LoVo (cell line): Measurements from ENCODE around the gene OR7C1.
"Not testable (repeated sequence)": the region's sequence is repeated elsewhere in the genome, so short reads cannot be mapped to it uniquely, and the experiment has no call there.

Experiments used
- DNase-seq: peaks from one replicate; pipeline ENCODE4 v3.0.0-alpha.2; 2016; ENCODE audit warnings: low spot score

Gene OR7C1

DNA sequence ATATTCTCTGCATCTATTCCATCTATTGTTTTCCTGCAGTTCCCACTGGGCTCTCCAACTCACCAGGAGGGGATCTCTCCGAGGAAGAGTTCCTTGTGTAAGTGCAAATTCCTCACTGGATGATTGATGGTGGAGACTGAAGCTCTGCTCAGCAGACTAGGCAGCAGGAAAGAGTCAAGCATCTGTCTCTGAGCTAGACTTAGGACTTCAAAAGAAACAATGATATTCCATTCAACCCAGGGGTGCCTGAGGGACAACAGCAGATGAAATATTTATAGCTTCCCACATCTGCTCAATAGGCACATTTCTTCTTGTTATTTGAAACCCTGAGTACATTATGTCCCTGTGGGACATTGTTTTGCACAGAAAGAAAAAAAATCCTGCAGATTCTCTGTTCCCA lies at the start of gene OR7C1, which contains the start of gene OR7A5:
Gene OR7C1 (minus strand): TSS at position 175 of the 400 bp plus-strand sequence. CDS start 35,049 bp downstream, outside the sequence.
Gene OR7A5 (minus strand): TSS at position 175 of the 400 bp plus-strand sequence. CDS start 6,944 bp downstream, outside the sequence.
- no peak for DNase-seq

GRCh38 chr19:14871619-14872230 lies 36.7 kb upstream of the OR7C1 start:
- DNase-seq: no peak

GRCh38 chr19:14868497-14868896 lies 33.5 kb upstream of the OR7C1 start:
- no peak for DNase-seq

DNA sequence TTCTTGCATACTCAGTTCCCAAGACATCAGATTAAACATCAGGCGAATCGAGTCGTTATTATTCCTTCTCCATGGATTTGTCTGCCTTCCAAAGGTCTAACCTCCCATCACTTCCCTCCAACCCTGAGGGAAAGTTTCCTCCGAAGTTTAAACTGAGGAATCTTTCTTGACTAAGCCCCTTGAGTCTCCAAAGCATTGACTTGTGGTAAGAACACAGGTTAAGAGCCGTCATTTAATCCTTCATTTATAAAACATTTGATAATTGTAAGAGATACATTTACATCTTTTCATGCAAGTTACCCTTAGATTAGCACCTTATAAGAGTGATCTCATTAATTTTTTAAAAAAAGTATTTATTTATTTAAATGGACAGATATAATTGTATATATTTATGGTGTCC lies 13.8 kb upstream of the OR7C1 start, which contains the start of gene OR7A10:
Gene OR7A10 (minus strand): TSS at position 101 of the 400 bp plus-strand sequence. CDS start 7,045 bp downstream, outside the sequence.
- DNase-seq: no peak

- DNase-seq: no peak
Observed at GRCh38 chr19:14843578-14843977, 8.6 kb upstream of the OR7C1 start.

GRCh38 chr19:14843169-14843568 lies 8.2 kb upstream of the OR7C1 start:
- DNase-seq: no peak

- no peak for DNase-seq
Observed at GRCh38 chr19:14840206-14840605, 5.2 kb upstream of the OR7C1 start.

- no peak for DNase-seq
Observed at GRCh38 chr19:14837391-14837790, 2.4 kb upstream of the OR7C1 start.

DNA sequence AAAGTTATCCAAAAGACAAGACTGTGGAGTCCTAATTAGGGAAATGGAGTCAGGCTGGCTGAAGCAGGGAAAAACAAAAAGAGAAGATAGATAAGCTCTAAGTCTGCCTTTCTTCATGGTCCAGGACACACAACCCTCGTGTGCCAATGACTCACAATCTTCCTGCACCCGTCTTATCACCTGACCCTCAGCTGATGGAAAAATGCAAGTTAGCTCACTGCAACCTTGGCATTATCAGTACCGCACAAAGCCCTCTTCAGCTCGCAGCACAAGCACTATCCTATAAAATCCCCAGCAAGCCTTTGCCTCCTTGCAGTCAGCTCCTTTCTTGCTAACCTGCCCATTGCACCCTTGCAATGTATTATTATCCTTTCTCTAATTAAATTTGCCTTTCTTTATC lies 4.3 kb downstream of the OR7C1 start:
- no peak for DNase-seq

GRCh38 chr19:14826006-14826405 lies 9.0 kb downstream of the OR7C1 start:
- no peak for DNase-seq

DNA sequence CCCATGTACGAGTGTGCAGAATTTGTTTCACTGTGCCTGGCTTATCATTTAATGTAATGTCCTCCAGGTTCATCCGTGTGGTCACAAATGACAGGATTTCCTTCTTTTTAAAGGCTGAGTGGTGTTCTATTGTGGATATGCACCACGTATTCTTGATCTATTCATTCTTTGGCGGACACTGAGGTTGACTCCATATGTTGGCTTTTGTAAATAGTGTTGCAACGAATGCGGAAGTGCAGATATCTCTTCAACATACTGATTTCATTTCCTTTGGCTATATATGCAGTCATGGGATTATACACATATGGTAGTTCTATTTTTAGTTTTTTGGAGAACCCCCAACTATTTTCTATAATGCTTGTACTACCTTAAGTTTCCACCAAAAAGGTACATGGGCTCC lies 13.0 kb downstream of the OR7C1 start:
- DNase-seq: no peak

DNA sequence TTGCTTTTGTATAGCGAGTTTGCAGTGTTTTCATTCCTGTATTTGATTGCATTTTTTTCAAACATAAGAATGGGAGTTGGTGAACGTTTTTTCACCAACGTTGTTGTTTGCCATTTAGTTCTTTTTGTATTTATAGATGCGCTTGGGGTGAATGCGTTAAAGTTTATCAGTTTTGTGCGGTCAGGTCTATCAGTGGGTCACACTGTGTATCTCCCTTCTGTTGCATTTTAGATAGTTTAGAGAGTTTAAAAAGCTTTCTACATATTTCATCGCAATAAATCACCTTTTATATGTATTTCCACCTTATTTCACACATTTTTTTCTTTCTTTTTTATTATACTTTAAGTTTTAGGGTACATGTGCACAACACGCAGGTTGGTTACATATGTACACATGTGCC lies 16.4 kb downstream of the OR7C1 start:
- DNase-seq: no peak

GRCh38 chr19:14817052-14817451 lies 17.9 kb downstream of the OR7C1 start:
- DNase-seq: no peak

DNA sequence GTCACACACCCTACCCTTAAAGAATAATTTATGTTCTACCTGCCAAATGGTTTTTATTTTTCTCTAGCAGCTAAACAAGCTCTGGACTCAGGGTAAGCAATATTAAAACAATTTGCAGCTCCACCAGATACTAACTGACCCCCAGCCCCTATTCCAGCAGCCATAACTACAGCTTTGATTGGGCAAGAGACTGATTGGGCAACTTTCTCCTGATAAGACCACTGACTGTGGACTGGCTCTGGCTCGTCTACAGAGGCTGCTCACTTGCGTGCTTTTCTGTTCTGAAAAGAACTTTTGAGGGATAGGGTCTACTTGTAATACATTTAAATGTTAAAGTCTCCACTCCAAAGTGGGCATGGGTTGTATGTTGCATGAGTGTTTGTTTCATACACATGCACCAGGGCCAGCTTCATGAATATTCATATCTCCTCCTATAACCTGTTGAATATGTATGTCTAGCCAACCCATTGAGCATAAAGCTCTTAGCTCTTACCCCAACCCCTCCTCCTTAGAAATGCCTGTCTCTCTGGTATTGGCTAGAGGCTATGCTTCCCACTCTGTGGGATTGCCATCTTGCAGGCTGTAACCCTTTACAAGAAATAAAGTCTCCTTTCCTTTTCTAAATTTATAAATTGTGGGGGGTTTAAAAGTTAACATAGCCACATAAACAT lies 19.9 kb downstream of the OR7C1 start:
- DNase-seq: no peak

- DNase-seq: no peak
Observed at GRCh38 chr19:14809272-14810057, 25.5 kb downstream of the OR7C1 start.

GRCh38 chr19:14804765-14805164 lies 30.2 kb downstream of the OR7C1 start:
- no peak for DNase-seq

DNA sequence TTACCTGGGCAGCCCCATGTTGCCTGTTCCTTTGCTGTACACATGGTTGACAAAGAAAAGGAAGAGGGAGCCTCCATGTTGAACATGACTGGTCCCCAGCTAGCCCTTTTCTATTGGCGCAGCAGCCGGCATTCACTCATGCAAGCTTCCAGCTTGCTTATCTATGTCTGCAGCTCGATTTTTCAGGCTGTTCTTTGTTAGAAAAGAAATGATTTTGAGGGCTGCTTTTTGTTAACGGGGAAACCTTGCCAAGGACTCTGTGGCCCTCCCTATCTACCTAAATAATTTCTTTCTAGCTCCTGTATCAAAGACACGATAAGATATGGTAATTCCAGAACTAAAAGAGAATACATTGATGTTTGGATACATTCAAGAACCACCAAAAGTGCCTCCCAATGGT lies 36.2 kb downstream of the OR7C1 start:
- no peak for DNase-seq

DNA sequence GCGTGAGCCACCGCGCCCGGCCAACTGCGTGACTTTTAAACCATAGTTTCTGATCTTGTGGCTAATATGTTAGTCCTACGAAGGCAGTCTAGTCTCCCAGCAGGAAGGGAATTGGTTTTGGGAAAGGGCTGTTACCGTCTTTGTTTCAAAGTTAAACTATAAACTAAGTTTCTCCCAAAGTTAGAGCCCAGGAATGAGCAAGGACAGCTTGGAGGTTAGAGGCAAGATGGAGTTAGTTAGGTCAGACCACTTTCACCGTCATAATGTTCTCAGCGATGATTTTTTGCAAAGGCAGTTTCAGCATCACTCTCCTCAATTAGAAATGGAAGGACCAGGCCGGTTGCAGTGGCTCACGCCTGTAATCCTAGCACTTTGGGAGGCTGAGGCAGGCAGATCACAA lies 39.0 kb downstream of the OR7C1 start:
- no peak for DNase-seq

GRCh38 chr19:14795078-14795721 lies 39.8 kb downstream of the OR7C1 start:
- DNase-seq: no peak

DNA sequence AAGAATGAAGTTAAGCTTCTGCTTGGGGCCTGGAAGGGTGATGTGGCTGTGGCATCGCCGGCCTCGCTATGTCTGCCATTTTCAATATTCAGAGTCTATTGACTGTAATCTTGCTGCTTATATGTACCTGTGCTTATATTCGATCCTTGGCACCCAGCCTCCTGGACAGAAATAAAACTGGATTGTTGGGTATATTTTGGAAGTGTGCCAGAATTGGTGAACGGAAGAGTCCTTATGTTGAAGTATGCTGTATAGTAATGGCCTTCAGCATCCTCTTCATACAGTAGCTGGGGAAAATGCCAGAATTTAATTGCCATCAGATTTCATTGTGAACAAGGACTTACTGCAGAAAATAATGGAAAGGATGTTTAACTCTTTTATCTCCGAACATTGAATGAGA lies 42.7 kb downstream of the OR7C1 start:
- not testable (repeated sequence) for DNase-seq

DNA sequence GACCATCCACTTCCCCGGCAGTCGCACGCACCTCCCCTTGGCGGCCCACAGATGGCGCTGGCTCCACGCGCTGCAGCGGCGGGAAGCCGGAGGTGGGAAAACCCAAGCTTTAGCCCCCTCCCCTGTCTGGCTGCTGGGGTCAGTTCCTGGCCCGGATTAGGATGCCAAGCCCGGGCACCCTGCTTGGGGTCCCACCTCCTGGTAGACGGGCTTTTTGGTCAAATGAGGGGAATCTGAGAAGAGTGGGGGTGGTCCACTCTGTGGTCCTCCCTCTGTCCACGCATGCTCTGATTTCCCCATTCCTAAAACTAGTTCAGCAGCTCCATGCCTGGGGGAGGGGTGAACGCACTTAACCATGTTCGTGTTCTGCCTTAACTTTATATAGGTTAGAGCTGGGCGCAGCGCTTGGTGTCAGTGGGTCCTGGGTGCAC lies 48.5 kb downstream of the OR7C1 start:
- no peak for DNase-seq

GRCh38 chr19:14785102-14785793 lies 49.7 kb downstream of the OR7C1 start:
- DNase-seq: not testable (repeated sequence)
